Transverse colon (tissue), 4 donors: ENCODE results near the gene C6orf62.

Experiments
- CTCF ChIP-seq, 5 experiments: fragments of 200-600 bp in 3 of 5; fragments of 450-650 bp in 2 of 5; sonication (generic) in 3 of 5; IDR thresholded peaks; 1 replicate in 2 of 5; 2 replicates in 3 of 5; pipeline ENCODE4 v1.5.1; 2016 to 2017; ENCODE audit warnings: antibody characterized with exemption in 5 of 5, inconsistent platforms in 3 of 5, mild to moderate bottlenecking in 2 of 5, moderate library complexity in 1 of 5
- EP300 ChIP-seq: sonication (generic); formaldehyde crosslinking; IDR thresholded peaks from one replicate; pipeline ENCODE4 v1.6.1; 2017; ENCODE audit warnings: antibody characterized with exemption, low read depth
- POLR2A ChIP-seq: fragments of 450-650 bp; IDR thresholded peaks from one replicate; pipeline ENCODE4 v1.6.1; 2016; ENCODE audit warnings: antibody characterized with exemption, mild to moderate bottlenecking, moderate library complexity
- POLR2AphosphoS5 ChIP-seq, 3 donors: sonication (generic); formaldehyde crosslinking; IDR thresholded peaks; one replicate each; pipeline ENCODE4 v1.6.1; 2016; ENCODE audit warnings: antibody characterized with exemption in 3 of 3

GRCh38 chr6:24744911-24745310, 26.0 kb upstream of the C6orf62 start:
- no peak for TF ChIP-seq CTCF (IDR thresholded peaks at IDR 0.05)
- no peak for TF ChIP-seq POLR2A
- no peak for TF ChIP-seq POLR2AphosphoS5 (IDR thresholded peaks at IDR 0.05)
- TF ChIP-seq EP300: no peak
